ENCODE measurements around the gene UBLCP1. TPM values are rescaled to one million over a fixed set of nuclear protein-coding genes. Genes with fewer than 3 reads are reported as not detected.

UBLCP1 gene
- total RNA-seq, 1 donor from 2014 or later: 5.9 TPM

- DNase-seq (ENCODE audit: low spot score): no peak
- no peak for ATAC-seq
These were observed 46.8 kb downstream of the UBLCP1 start for GRCh38 chr5:159309689-159310433.

DNA sequence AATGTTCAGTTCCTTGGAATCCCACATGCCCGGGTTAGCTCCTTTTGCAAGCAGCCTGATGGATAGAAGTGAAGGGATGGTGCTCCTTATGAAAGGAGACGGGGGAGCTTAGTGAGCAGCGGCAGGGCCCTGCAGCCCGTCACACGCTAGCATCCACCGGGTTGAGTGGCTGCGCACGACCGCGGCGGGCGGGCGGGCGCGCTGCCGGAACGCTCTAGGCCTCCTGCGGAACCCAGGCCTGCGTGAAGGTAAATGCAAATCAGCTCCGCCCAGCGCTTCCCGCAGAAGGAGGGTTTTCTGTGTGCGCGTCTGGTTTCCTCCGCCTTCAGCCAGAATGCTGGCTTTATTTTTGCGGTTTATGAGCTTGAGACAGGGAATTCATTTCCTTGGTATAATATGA is 47.4 kb downstream of the UBLCP1 start:
- ATAC-seq (peak; percentile 16), DNase-seq (ENCODE audit: low spot score) (no peak)

DNA sequence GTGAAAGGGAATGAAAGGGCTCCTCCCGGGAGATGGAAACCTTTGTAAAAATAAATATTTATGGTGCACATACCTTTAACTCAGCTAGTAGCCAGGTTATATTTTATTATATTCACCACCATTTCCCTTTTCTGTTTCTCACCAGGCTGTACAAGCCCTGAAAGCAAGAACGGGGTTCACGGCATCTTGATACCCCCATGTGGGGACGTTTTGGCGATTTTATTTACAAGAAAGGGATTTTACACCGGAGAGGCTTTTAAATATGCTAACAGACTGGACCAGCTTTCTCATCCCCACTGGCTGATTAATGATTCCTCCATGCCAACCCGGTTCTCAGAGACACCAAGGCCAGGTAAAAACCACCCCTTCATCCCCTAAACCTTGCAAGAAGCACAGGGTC is 48.0 kb downstream of the UBLCP1 start:
- ATAC-seq (no peak), DNase-seq (ENCODE audit: low spot score) (no peak)

- peak; percentile 80 for ATAC-seq
- DNase-seq (ENCODE audit: low spot score): no peak
These were observed 50.1 kb downstream of the UBLCP1 start for GRCh38 chr5:159313197-159313596.

DNA sequence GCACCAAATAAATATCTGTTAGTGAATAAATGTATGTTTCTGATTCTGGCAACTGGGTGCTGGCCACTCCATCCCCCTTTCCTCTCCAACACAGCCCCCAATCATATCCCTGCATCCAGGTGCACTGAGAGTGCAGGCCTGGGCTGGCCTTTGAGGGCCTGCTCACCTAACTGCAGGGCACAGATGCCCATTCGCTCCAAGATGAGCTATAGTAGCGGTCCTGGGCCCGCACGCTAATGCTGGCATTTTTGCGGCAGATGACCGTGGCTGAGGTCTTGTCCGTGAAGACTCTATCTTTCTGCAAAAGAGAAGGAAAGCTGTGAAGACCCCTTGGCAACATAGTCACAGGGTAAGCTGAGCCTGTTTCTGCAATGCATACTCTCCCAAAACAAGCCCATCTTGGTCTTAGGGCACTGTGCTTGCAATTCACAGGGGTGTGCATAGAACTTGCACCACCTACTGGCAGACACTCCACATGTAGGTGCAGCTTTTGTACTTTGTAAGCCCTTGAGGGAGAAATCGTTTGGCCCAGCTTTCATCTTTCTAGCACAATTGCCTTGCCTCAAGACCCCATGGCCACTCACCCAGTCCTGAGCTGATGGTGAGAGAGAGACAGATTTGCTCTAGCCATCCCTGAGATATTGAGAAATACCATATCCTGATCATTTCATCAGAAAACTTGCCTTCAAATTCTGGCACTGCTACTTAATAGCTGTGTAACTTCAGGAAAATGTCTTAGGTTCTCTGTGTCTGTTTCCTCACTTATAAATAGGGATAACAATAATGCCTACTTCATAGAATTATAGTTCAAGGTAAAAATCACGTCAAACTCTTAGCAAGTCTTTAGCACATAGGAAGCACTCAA is 53.7 kb downstream of the UBLCP1 start:
- DNase-seq (ENCODE audit: low spot score): no peak
- peak; percentile 86 for ATAC-seq

- DNase-seq (ENCODE audit: low spot score): no peak
- no peak for ATAC-seq
These were observed 54.8 kb downstream of the UBLCP1 start for GRCh38 chr5:159317849-159318248.

- no peak for DNase-seq (ENCODE audit: low spot score)
- ATAC-seq: no peak
These were observed 55.4 kb downstream of the UBLCP1 start for GRCh38 chr5:159318448-159318847.

DNA sequence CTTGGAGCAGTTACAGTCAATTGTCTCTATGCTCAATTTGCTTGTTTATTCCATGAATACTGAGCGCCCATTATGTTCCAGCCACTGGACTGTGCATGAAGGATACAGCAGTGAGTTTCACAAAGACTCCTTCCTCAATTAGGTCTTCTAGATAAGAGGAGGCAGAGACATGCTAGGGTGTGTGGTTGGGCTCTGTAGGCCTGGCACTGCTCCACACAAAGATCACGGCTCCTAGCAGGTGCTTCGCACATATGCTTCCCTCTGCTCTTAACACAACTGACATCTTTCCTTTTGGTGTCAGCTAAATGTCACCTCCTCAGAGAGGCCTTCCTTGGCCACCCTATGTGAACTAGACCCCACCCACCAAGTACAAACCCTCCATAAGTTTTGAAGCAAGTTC is 56.3 kb downstream of the UBLCP1 start:
- DNase-seq (ENCODE audit: low spot score): no peak
- no peak for ATAC-seq

DNA sequence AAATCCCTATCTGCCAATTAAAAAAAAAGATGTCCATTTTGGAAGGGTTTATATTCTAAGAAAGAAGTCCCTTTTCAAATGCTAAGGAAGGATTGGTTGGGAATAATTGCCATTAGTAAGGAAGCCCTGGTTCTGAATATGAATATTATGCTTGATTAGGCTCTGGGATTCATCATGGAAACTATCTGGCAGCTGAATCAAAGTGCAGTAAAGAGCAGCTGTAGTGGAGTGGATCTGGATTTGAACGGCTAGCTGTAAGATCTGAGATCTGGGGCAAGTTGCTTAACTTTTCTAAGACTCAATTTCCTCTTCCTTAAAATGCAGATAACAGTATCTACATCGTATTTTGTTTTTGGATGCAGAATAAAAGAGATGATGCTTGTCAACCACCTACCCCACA is 56.7 kb downstream of the UBLCP1 start:
- ATAC-seq (no peak), DNase-seq (ENCODE audit: low spot score) (no peak)

GRCh38 chr5:159322180-159322579 is 59.1 kb downstream of the UBLCP1 start:
- no peak for DNase-seq (ENCODE audit: low spot score)
- ATAC-seq: no peak

DNA sequence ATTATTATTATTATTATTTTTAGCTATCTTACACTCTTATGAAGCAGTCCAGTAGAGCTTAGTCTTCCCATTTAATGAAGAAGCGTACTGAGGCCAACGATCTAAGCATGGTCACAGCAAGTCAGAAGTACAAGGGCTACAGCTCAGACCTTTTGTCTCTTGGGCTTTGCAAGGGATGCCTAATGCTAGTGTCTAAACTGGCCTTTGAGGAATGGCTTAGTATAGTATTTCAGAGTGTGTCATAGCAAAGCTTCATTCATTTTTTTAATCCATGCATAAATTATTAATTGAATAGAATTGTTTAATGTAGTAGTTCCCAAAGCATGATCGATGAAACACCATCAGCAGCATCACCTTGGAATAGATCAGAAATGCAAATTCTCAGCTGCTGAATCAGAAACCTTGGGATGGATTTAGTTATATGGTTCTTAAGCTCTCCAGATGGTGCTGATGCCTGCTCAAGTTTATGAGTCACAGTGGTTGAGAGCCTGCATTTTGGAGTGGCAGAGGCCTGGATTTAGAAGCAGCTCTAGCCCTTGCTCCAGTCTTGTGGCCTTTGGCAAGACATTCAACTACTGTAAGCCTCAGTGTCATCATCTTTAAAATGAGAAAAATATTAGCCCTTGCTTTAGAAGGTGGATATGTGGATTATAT is 61.1 kb downstream of the UBLCP1 start:
- ATAC-seq: no peak
- no peak for DNase-seq (ENCODE audit: low spot score)

DNA sequence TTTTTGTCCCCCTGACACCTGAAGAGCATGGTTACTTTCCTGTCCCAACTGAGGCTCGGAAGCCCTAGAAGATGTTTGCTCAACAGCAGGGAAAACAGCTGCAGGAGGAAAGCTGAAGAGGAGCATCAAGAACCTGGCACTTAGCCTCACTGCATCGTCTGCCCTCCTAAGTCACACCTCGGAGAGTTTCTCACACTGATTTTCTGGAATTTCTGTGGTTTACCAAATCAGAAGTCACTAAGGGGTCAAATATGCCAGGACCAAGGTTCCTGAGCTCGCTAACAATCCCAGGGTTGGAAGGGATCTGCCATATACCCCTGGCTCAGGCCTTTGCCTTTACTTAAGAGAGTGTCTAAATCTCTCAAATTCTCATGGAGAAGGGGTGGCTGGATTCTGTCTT is 61.9 kb downstream of the UBLCP1 start:
- ATAC-seq (no peak), DNase-seq (ENCODE audit: low spot score) (no peak)

- no peak for DNase-seq (ENCODE audit: low spot score)
- ATAC-seq: no peak
These were observed 67.2 kb downstream of the UBLCP1 start, which contains the start of gene IL12B for GRCh38 chr5:159330131-159330800. IL12B (minus strand) TSS chr5:159330487; CDS start chr5:159326782, 3,705 bp downstream.

GRCh38 chr5:159331093-159331973 is 68.2 kb downstream of the UBLCP1 start:
- ATAC-seq (peak; percentile 80), DNase-seq (ENCODE audit: low spot score) (peak; percentile 57)

DNA sequence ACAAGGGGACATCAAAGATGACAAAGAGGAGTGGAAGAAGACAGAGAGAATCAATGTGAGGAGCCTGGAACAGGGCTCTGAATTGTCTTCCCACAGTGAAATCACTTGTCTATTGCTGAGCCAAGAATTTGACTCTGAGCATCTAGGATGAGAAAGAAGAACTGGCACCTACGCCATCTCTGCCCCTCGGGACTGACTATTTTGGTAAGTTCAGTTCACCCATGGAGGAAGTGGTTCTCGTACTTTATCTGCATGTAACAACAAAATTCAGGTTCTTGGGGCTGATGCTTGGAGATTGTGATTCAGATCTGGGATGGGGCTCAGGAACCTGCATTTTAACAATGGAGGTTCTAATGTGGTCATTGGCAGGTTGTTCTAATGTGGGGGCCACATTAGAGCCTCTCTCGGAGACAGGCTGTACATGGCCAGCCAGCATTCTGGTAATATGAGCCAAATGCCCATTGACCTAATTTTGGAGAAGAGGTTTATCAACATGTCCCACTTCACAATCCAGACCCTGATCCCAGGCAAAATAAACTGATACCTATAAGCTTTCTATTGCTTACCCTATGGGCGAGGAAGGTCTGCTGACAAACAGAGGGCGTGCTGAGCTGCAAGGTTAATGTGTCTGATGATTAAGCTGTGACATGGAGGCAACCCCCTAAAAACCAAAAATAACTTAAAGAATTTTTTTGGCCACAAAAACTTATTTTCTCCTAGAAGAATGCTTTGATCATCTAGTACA is 69.9 kb downstream of the UBLCP1 start:
- DNase-seq (ENCODE audit: low spot score): no peak
- no peak for ATAC-seq

DNA sequence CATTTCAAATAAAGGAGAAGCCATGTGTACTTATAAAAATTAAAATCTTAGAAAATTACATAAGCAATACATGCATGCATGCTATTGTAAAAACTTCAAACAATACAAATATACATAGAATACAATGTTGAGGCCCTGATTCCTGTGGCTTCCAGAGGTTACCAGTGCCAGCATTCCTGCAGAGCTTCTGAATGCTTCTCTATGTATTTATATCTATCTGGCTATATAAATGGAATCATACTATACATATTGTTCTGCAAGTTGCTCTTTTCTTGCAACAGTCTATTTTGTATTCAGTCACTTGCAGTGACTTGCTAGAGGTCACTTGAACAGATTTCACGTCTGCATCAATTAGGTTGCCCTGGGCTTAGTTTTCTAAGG is 70.4 kb downstream of the UBLCP1 start:
- ATAC-seq (no peak), DNase-seq (ENCODE audit: low spot score) (no peak)
